Measurements from ENCODE around the gene CDH12.

Gene CDH12

GRCh38 chr5:21919414-21920022 lies 933.6 kb downstream of the CDH12 start:
- no peak for DNase-seq

- no peak for DNase-seq
These were observed 934.7 kb downstream of the CDH12 start for GRCh38 chr5:21918451-21918850.

GRCh38 chr5:21910731-21911130 lies 942.4 kb downstream of the CDH12 start:
- DNase-seq = no peak

GRCh38 chr5:21895766-21896350 lies 957.3 kb downstream of the CDH12 start:
- no peak for DNase-seq

GRCh38 chr5:21893161-21893560 lies 960.0 kb downstream of the CDH12 start:
- DNase-seq = no peak

GRCh38 chr5:21889581-21889980 lies 963.6 kb downstream of the CDH12 start:
- no peak for DNase-seq

GRCh38 chr5:21882074-21882745 lies 970.9 kb downstream of the CDH12 start:
- no peak for DNase-seq

- DNase-seq = no peak
These were observed 973.0 kb downstream of the CDH12 start for GRCh38 chr5:21880164-21880563.

GRCh38 chr5:21862986-21863385 lies 990.2 kb downstream of the CDH12 start:
- DNase-seq = no peak

- no peak for DNase-seq
These were observed 994.7 kb downstream of the CDH12 start for GRCh38 chr5:21858441-21858840.

GRCh38 chr5:21856987-21857386 lies 996.2 kb downstream of the CDH12 start:
- no peak for DNase-seq

- DNase-seq = no peak
These were observed 1005.8 kb downstream of the CDH12 start for GRCh38 chr5:21847300-21847699.

- DNase-seq = no peak
These were observed 1008.2 kb downstream of the CDH12 start for GRCh38 chr5:21844960-21845359.

- DNase-seq = no peak
These were observed 1018.3 kb downstream of the CDH12 start for GRCh38 chr5:21834863-21835262.

GRCh38 chr5:21831145-21831787 lies 1021.9 kb downstream of the CDH12 start:
- no peak for DNase-seq

GRCh38 chr5:21826884-21827283 lies 1026.3 kb downstream of the CDH12 start:
- DNase-seq = no peak

GRCh38 chr5:21823588-21823987 lies 1029.6 kb downstream of the CDH12 start:
- DNase-seq = no peak

- no peak for DNase-seq
These were observed 1030.0 kb downstream of the CDH12 start for GRCh38 chr5:21823076-21823574.

GRCh38 chr5:21820527-21820926 lies 1032.6 kb downstream of the CDH12 start:
- DNase-seq = no peak

- DNase-seq = no peak
These were observed 1034.8 kb downstream of the CDH12 start for GRCh38 chr5:21818370-21818720.

- no peak for DNase-seq
These were observed 1035.3 kb downstream of the CDH12 start for GRCh38 chr5:21817668-21818369.

- no peak for DNase-seq
These were observed 1042.3 kb downstream of the CDH12 start for GRCh38 chr5:21810737-21811316.

- no peak for DNase-seq
These were observed 1043.5 kb downstream of the CDH12 start for GRCh38 chr5:21809611-21810010.
